H9 (cell line): ENCODE data around the gene MEIOSIN. TPM values are rescaled to one million over a fixed set of nuclear protein-coding genes. Genes with fewer than 3 reads are reported as not detected.

ENCODE experiments used
- DNase-seq: peaks from one replicate; pipeline ENCODE4 v3.0.0-alpha.2; 2017
- H2AFZ ChIP-seq: one replicate; pipeline ENCODE4 v1.6.1; 2013; ENCODE audit warnings: mild to moderate bottlenecking, low read length, control low read depth, moderate library complexity
- H2AK5ac ChIP-seq: 2 replicates; pipeline ENCODE4 v1.6.1; 2013; ENCODE audit warnings: low read length, control low read depth, mixed read lengths; ENCODE audit not compliant: insufficient read length
- H2BK120ac ChIP-seq: one replicate; pipeline ENCODE4 v1.6.1; 2013; ENCODE audit warnings: low read depth, mild to moderate bottlenecking, low read length, control low read depth, inconsistent platforms; ENCODE audit not compliant: poor library complexity, severe bottlenecking
- H2BK12ac ChIP-seq: 2 replicates; pipeline ENCODE4 v1.6.1; 2013; ENCODE audit warnings: low read length, control low read depth, mixed read lengths, low read depth; ENCODE audit not compliant: insufficient read length
- H2BK15ac ChIP-seq: 2 replicates; pipeline ENCODE4 v1.6.1; 2013; ENCODE audit warnings: low read depth, low read length, control low read depth
- H2BK20ac ChIP-seq: one replicate; pipeline ENCODE4 v1.6.1; 2013; ENCODE audit warnings: low read depth, mild to moderate bottlenecking, low read length, control low read depth, inconsistent platforms; ENCODE audit not compliant: poor library complexity, severe bottlenecking
- H2BK5ac ChIP-seq: 2 replicates; pipeline ENCODE4 v1.6.1; 2013; ENCODE audit warnings: low read length, control low read depth, mixed read lengths; ENCODE audit not compliant: insufficient read length
- H3K14ac ChIP-seq: 2 replicates; pipeline ENCODE4 v1.6.1; 2013; ENCODE audit warnings: low read length, control low read depth; ENCODE audit not compliant: insufficient read depth
- H3K18ac ChIP-seq: 2 replicates; pipeline ENCODE4 v1.6.1; 2013; ENCODE audit warnings: low read depth, mild to moderate bottlenecking, mixed read lengths, low read length, control low read depth; ENCODE audit not compliant: insufficient read length
- H3K23ac ChIP-seq: 2 replicates; pipeline ENCODE4 v1.6.1; 2013; ENCODE audit warnings: low read length, control low read depth, mixed read lengths, low read depth; ENCODE audit not compliant: insufficient read length
- H3K23me2 ChIP-seq: 2 replicates; pipeline ENCODE4 v1.6.1; 2013; ENCODE audit warnings: low read depth, mild to moderate bottlenecking, mixed read lengths, low read length, control low read depth; ENCODE audit not compliant: insufficient read length, poor library complexity, severe bottlenecking
- H3K27ac ChIP-seq: 2 replicates; pipeline ENCODE4 v1.5.1; 2013; ENCODE audit warnings: low read length, control low read depth, mixed read lengths, low read depth; ENCODE audit not compliant: insufficient read length
- H3K27me3 ChIP-seq: 2 replicates; pipeline ENCODE4 v1.6.1; 2013; ENCODE audit warnings: low read length, control low read depth, inconsistent platforms; ENCODE audit not compliant: insufficient read depth
- H3K4ac ChIP-seq: 2 replicates; pipeline ENCODE4 v1.6.1; 2013; ENCODE audit warnings: low read depth, mild to moderate bottlenecking, control low read depth, inconsistent platforms, low read length, moderate library complexity
- H3K4me1 ChIP-seq: 2 replicates; pipeline ENCODE4 v1.6.1; 2013; ENCODE audit warnings: low read length, control low read depth, inconsistent platforms; ENCODE audit not compliant: insufficient read depth
- H3K4me2 ChIP-seq: 2 replicates; pipeline ENCODE4 v1.6.1; 2013; ENCODE audit warnings: low read length, control low read depth, mixed read lengths; ENCODE audit not compliant: insufficient read length, insufficient read depth
- H3K56ac ChIP-seq: 2 replicates; pipeline ENCODE4 v1.6.1; 2013; ENCODE audit warnings: low read depth, mild to moderate bottlenecking, mixed read lengths, low read length, control low read depth; ENCODE audit not compliant: insufficient read length
- H3K79me1 ChIP-seq: 2 replicates; pipeline ENCODE4 v1.6.1; 2013; ENCODE audit warnings: low read depth, mild to moderate bottlenecking, moderate library complexity, low read length, control low read depth, inconsistent platforms; ENCODE audit not compliant: insufficient read depth, poor library complexity, severe bottlenecking
- H3K79me2 ChIP-seq: 2 replicates; pipeline ENCODE4 v1.6.1; 2013; ENCODE audit warnings: low read length, control low read depth, inconsistent platforms; ENCODE audit not compliant: insufficient read depth
- H3K9ac ChIP-seq: 2 replicates; pipeline ENCODE4 v1.6.1; 2013; ENCODE audit warnings: low read length, control low read depth, mixed read lengths; ENCODE audit not compliant: insufficient read length; ENCODE audit errors: extremely low read depth
- H3K9me3 ChIP-seq: one replicate; pipeline ENCODE4 v1.6.1; 2013; ENCODE audit warnings: low read depth, low read length, inconsistent platforms; ENCODE audit not compliant: control insufficient read depth
- H3T11ph ChIP-seq: one replicate; pipeline ENCODE4 v1.6.1; 2013; ENCODE audit warnings: mild to moderate bottlenecking, low read length, control low read depth, inconsistent platforms
- H4K20me1 ChIP-seq: one replicate; pipeline ENCODE4 v1.6.1; 2013; ENCODE audit not compliant: control insufficient read depth, insufficient read length, insufficient read depth
- H4K5ac ChIP-seq: 2 replicates; pipeline ENCODE4 v1.6.1; 2013; ENCODE audit warnings: low read depth, mild to moderate bottlenecking, mixed read lengths, low read length, control low read depth; ENCODE audit not compliant: insufficient read length
- H4K8ac ChIP-seq: replicated peaks from 2 replicates; pipeline ENCODE4 v1.6.1; 2013; ENCODE audit warnings: low read length, control low read depth, mixed read lengths, low read depth; ENCODE audit not compliant: insufficient read length
- H4K91ac ChIP-seq: 2 replicates; pipeline ENCODE4 v1.6.1; 2013; ENCODE audit warnings: low read depth, mild to moderate bottlenecking, moderate library complexity, mixed read lengths, low read length, control low read depth; ENCODE audit not compliant: insufficient read length
- H3K27ac Mint-ChIP-seq, 3 experiments: 2 replicates in 2 of 3; 3 replicates in 1 of 3; pipeline ENCODE4 v1.8.0; 2020 to 2021; ENCODE audit warnings: mixed read lengths in 3 of 3, mild to moderate bottlenecking in 1 of 3, moderate library complexity in 1 of 3
- H3K27me3 Mint-ChIP-seq: 2 replicates; pipeline ENCODE4 v1.8.0; 2021; ENCODE audit warnings: low read depth, mild to moderate bottlenecking, moderate library complexity, mixed read lengths
- H3K36me3 Mint-ChIP-seq, 3 experiments: 2 replicates in 2 of 3; 3 replicates in 1 of 3; pipeline ENCODE4 v1.8.0; 2020 to 2021; ENCODE audit warnings: low read depth in 3 of 3, mixed read lengths in 3 of 3; ENCODE audit not compliant: insufficient read depth in 1 of 3
- H3K4me1 Mint-ChIP-seq, 2 experiments: 2 replicates each; pipeline ENCODE4 v1.8.0; 2020; ENCODE audit warnings: mixed read lengths in 2 of 2
- H3K4me3 Mint-ChIP-seq, 2 experiments: 2 replicates in 1 of 2; 3 replicates in 1 of 2; pipeline ENCODE4 v1.8.0; 2020 to 2021; ENCODE audit warnings: mild to moderate bottlenecking in 2 of 2, mixed read lengths in 2 of 2, moderate library complexity in 1 of 2
- H3K9me3 Mint-ChIP-seq, 2 experiments: 2 replicates in 1 of 2; 3 replicates in 1 of 2; pipeline ENCODE4 v1.8.0; 2020; ENCODE audit warnings: mild to moderate bottlenecking in 2 of 2, mixed read lengths in 2 of 2, moderate library complexity in 1 of 2
- CTCF ChIP-seq: fragments of 200-600 bp; sonication (generic); conservative IDR thresholded peaks from 3 replicates; pipeline ENCODE4 v1.8.0; 2021; ENCODE audit warnings: antibody characterized with exemption, mild to moderate bottlenecking
- WGBS: extraction: QIAGEN DNeasy Blood & Tissue Kit; methylation state at CpG from one replicate; pipeline ENCODE4 v1.1.7; 2013; ENCODE audit warnings: missing lambda C conversion rate, low lambda C conversion rate, mixed read lengths; ENCODE audit not compliant: insufficient read length; ENCODE audit errors: extremely low coverage; 5-methylcytosine and 5-hydroxymethylcytosine counted together
- total RNA-seq: library from RNA; stranded (reverse); gene quantifications from 2 replicates; pipeline ENCODE4 v1.2.1, GENCODE V29; 2021

Gene MEIOSIN
- total RNA-seq, 1 experiment from 2014 or later = not detected

GRCh38 chr19:45786533-45786894, 53.3 kb downstream of the MEIOSIN start:
- Mint-ChIP-seq H3K27me3 (peaks cover 5% of the 10 kb centered on the region; the same call in 1 of the 2 replicates), H3K27ac (no peak overlapping the region), H3K4me1 (peaks cover 9 to 24% of the 10 kb centered on the region in 2 experiments), H3K36me3 (peaks cover 22 to 58% (median 54%) of the 10 kb centered on the region in 3 experiments), H3K9me3 (no peaks in the 10 kb centered on the region), H3K4me3 (peak overlapping the region in 1 of 2 experiments; percentile 35; a peak in 1 of 5 replicates)
- H2AFZ ChIP-seq = no peak overlapping the region
- H3K4ac ChIP-seq = no peak overlapping the region
- no peaks in the 10 kb centered on the region for H3K27me3 ChIP-seq
- no peak overlapping the region for H3T11ph ChIP-seq
- H3K4me2 ChIP-seq = no peak overlapping the region
- H4K91ac ChIP-seq = no peak overlapping the region
- no peak overlapping the region for H3K9ac ChIP-seq
- H2BK120ac ChIP-seq = no peak overlapping the region
- no peak overlapping the region for H4K5ac ChIP-seq
- WGBS = no CpG with 5 or more reads among the region's 21 CpGs
- H2AK5ac ChIP-seq = no peak overlapping the region
- H4K8ac ChIP-seq = no peak overlapping the region
- H3K56ac ChIP-seq = no peak overlapping the region
- H3K14ac ChIP-seq = no peak overlapping the region
- 0 out of 2 replicates have a peak, but pooled peaks cover 3% of the 10 kb centered on the region for H3K79me2 ChIP-seq
- H4K20me1 ChIP-seq = no peaks in the 10 kb centered on the region
- H3K23me2 ChIP-seq = peaks cover under 1% of the 10 kb centered on the region
- H3K27ac ChIP-seq = no peak overlapping the region
- no peak overlapping the region for H3K23ac ChIP-seq
- H2BK20ac ChIP-seq = no peak overlapping the region
- TF ChIP-seq CTCF = no peak
- DNase-seq = no peak
- no peak overlapping the region for H2BK15ac ChIP-seq
- no peak overlapping the region for H2BK12ac ChIP-seq
- peaks cover 2% of the 10 kb centered on the region for H3K79me1 ChIP-seq
- no peaks in the 10 kb centered on the region for H3K4me1 ChIP-seq
- no peak overlapping the region for H3K18ac ChIP-seq
- H3K9me3 ChIP-seq = no peaks in the 10 kb centered on the region
- H2BK5ac ChIP-seq = no peak overlapping the region
